Left lung (tissue), 10 donors: ENCODE results near the gene CCDC159. TPM values are rescaled to one million over a fixed set of nuclear protein-coding genes. Genes with fewer than 3 reads are reported as not detected.
"Not testable (repeated sequence)": the region's sequence is repeated elsewhere in the genome, so short reads cannot be mapped to it uniquely, and the experiment has no call there.

Experiments used
- ATAC-seq: fragments of 200-7000 bp; cut with Tn5 transposase; one replicate; pipeline ENCODE4 v1.9.1; 2020; ENCODE audit warnings: moderate library complexity
- DNase-seq, 4 donors: peaks; one replicate each; pipeline ENCODE4 v3.0.0-alpha.2; 2013 to 2020
- H3K27ac ChIP-seq, 2 donors: fragments of 200-600 bp; sonication (generic) in 1 of 2; one replicate each; pipeline versions ENCODE4 v1.5.0 to v1.8.0; 2020 to 2021
- H3K27me3 ChIP-seq, 2 donors: fragments of 200-600 bp; sonication (generic) in 1 of 2; one replicate each; pipeline versions ENCODE4 v1.5.0 to v1.8.0; 2020 to 2021
- H3K36me3 ChIP-seq, 2 donors: fragments of 200-600 bp; sonication (generic) in 1 of 2; one replicate each; pipeline versions ENCODE4 v1.5.0 to v1.8.0; 2020 to 2021
- H3K4me1 ChIP-seq, 2 donors: fragments of 200-600 bp; one replicate each; pipeline ENCODE4 v1.8.0; 2021
- H3K4me3 ChIP-seq, 2 donors: fragments of 200-600 bp; sonication (generic) in 1 of 2; one replicate each; pipeline versions ENCODE4 v1.5.0 to v1.8.0; 2020 to 2021; ENCODE audit warnings: mild to moderate bottlenecking in 1 of 2
- H3K9me3 ChIP-seq, 2 donors: fragments of 200-600 bp; sonication (generic) in 1 of 2; one replicate each; pipeline versions ENCODE4 v1.5.0 to v1.8.0; 2020 to 2021
- intact Hi-C, 2 donors: fragments of 100-400 bp; cut with DNase I; formaldehyde crosslinking; loops; one replicate each; pipeline versions ENCODE4 v1.11.2 to v1.14.2; 2022
- polyA plus RNA-seq, 6 donors: library from polyadenylated mRNA; unstranded; fragments of 120-200 nt; gene quantifications; one replicate each; pipeline ENCODE4 v1.2.1, GENCODE V29; 2013; ENCODE audit not compliant: insufficient read length in 6 of 6
- total RNA-seq, 2 donors: library from RNA; stranded (reverse); fragmentation: NEBNext Ultra II Directional; extraction: Animal tissue kit (Norgen Biotek cat#: 25700); gene quantifications; one replicate each; pipeline ENCODE4 v1.2.1, GENCODE V29; 2021
- TF ChIP-seq, protein P1 (sequence below), 2 donors: fragments of 200-600 bp; sonication (generic) in 1 of 2; IDR thresholded peaks; one replicate each; pipeline versions ENCODE4 v1.5.0 to v1.8.0; 2021; ENCODE audit warnings: antibody characterized with exemption in 2 of 2
- donor health status: DM: no; HTN: yes; CAD: no.
- donor health status: DM: no; HTN: no; CAD: no.

CCDC159 gene
- total and polyA plus RNA-seq, 8 donors, result 29.9 to 56.4 (median 44.7) TPM

DNA sequence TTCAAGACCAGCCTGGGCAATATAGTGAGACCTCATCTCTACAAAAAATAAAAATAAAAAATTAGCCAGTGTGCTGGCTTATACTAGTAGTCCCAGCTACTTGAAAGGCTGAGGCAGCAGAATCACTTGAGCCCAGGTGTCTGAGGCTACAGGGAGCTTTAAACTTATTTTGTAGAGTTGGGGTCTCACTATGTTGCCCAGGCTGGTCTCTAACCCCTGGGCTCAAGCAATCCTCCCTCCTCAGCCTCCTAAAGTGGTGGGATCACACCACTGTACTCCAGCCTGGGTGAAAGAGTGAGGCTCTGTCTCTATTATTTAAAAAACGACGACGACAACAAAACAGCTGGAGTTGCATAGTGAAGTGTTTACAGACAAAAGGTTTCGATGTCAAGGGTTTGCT, 14.8 kb upstream of the CCDC159 start:
- intact Hi-C loops, result no loop called here
- H3K36me3 ChIP-seq, result peaks cover 0 to 100% of the 10 kb centered on the region in 2 donors
- H3K27ac ChIP-seq, result no peak overlapping the region
- no peak overlapping the region for H3K4me3 ChIP-seq
- TF ChIP-seq, protein P1, sequence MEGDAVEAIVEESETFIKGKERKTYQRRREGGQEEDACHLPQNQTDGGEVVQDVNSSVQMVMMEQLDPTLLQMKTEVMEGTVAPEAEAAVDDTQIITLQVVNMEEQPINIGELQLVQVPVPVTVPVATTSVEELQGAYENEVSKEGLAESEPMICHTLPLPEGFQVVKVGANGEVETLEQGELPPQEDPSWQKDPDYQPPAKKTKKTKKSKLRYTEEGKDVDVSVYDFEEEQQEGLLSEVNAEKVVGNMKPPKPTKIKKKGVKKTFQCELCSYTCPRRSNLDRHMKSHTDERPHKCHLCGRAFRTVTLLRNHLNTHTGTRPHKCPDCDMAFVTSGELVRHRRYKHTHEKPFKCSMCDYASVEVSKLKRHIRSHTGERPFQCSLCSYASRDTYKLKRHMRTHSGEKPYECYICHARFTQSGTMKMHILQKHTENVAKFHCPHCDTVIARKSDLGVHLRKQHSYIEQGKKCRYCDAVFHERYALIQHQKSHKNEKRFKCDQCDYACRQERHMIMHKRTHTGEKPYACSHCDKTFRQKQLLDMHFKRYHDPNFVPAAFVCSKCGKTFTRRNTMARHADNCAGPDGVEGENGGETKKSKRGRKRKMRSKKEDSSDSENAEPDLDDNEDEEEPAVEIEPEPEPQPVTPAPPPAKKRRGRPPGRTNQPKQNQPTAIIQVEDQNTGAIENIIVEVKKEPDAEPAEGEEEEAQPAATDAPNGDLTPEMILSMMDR (IDR thresholded peaks at IDR 0.05), result no peak
- DNase-seq, result no peak
- H3K9me3 ChIP-seq, result no peaks in the 10 kb centered on the region
- no peaks in the 10 kb centered on the region for H3K27me3 ChIP-seq
- no peak for ATAC-seq
- H3K4me1 ChIP-seq, result peaks cover 0 to 2% of the 10 kb centered on the region in 2 donors

DNA sequence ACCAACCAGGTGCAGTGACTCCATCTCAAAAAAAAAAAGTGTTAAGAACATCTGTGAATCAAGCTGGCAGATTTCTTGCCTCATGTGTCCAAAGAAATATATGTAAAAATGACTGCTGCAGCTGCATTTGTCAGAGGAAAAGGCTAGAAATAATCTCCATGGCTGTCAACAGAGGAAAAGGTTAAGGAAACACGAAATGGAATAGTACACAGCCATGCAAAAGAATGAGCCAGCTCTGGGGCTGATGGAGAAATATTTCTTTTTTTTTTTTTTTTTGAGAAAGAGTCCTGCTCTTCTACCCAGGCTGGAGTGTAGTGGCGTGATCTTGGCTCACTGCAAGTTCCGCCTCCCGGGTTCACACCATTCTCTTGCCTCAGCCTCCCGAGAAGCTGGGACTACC, 13.5 kb upstream of the CCDC159 start:
- ATAC-seq (no peak), DNase-seq (no peak)
- peaks cover 0 to 16% of the 10 kb centered on the region in 2 donors for H3K4me1 ChIP-seq
- H3K36me3 ChIP-seq, result peaks cover 0 to 95% of the 10 kb centered on the region in 2 donors
- no peaks in the 10 kb centered on the region for H3K9me3 ChIP-seq
- intact Hi-C loops, result no loop called here
- no peak overlapping the region for H3K27ac ChIP-seq
- no peaks in the 10 kb centered on the region for H3K27me3 ChIP-seq
- TF ChIP-seq, protein P1 (IDR thresholded peaks at IDR 0.05), result no peak
- H3K4me3 ChIP-seq, result no peak overlapping the region

DNA sequence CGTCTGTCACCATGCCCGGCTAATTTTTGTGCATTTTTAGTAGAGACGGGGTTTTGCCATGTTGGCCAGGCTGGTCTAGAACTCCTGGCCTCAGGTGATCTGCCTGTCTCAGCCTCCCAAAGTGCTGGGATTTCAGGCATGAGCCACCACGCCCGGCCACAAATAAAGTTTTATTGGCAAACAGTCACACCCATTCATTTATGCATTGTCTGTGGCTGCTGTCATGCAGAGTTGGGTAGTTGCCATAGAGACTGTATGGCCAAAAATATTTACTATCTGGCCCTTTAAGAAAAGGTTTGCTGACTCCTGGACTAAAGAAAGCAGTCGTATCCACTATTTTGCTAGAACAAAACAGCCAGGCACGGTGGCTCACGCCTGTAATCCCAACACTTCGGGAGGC, 12.5 kb upstream of the CCDC159 start:
- peaks cover 0 to 85% of the 10 kb centered on the region in 2 donors for H3K36me3 ChIP-seq
- H3K27me3 ChIP-seq, H3K4me3 ChIP-seq, ATAC-seq, intact Hi-C loops, H3K27ac ChIP-seq, H3K9me3 ChIP-seq: not testable (repeated sequence)
- peaks cover 0 to 26% of the 10 kb centered on the region in 2 donors for H3K4me1 ChIP-seq
- DNase-seq, result peak in 1 of 4 donors; percentile 9

DNA sequence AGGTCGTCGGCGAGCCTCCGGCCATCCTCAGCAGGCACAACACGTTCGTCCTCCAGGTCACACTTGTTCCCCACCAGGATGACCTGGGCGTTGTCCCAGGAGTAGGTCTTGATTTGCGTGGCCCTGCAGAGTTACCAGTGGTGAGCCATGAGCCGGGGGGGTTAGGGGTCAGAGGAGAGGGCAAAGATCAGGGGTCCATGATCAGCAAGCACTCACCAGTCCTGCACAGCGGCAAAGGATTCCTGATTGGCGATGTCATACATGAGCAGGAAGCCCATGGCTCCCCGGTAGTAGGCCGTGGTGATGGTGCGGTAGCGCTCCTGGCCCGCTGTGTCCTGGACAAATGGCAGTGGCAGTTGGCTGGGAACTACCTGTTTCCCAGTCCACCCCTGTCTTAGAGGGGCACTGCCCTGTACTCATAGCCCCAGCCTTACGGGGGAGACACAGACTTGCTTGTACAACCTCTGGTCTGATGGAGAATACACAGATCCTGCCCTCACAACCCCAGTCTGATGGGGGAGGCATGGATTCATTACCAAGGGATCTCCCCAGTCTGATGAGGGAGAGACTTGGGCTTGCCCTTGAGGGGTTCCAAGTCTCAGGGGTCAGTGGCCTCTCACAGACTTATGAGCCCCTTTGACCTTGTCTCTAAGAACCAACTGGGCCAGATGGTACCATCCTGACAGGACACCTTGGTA, 10.7 kb upstream of the CCDC159 start:
- Histone ChIP-seq H3K4me3 (no peak overlapping the region), H3K9me3 (no peaks in the 10 kb centered on the region), H3K27ac (no peak overlapping the region), H3K27me3 (no peaks in the 10 kb centered on the region), H3K4me1 (peaks cover 6 to 34% of the 10 kb centered on the region in 2 donors), H3K36me3 (peaks cover 0 to 68% of the 10 kb centered on the region in 2 donors)
- ATAC-seq, result no peak
- intact Hi-C loops, result no loop called here
- no peak for DNase-seq
- TF ChIP-seq, protein P1 (IDR thresholded peaks at IDR 0.05), result no peak

DNA sequence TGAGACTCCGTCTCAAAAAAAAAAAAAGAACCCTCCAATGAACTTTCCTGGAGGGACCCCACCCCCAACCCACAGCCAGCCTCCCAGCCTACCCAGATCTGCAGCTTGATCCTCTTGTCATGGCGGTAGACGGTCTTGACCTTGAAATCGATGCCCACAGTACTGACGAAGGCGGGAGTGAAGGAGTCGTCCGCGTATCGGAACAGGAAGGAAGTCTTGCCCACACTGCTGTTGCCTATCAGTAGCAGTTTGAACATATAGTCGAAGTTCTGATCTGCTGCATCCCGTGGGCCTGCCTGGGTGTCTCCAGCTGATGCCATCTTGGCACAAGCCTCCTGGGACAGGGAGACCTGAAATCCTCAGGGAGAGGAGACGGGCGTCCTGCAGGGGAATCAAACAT, 9.2 kb upstream of the CCDC159 start:
- Histone ChIP-seq H3K4me3 (peak overlapping the region in 1 of 2 donors; percentile 80), H3K27me3 (no peaks in the 10 kb centered on the region), H3K9me3 (no peaks in the 10 kb centered on the region), H3K27ac (peak overlapping the region in 1 of 2 donors; percentile 80), H3K4me1 (peaks cover 6 to 34% of the 10 kb centered on the region in 2 donors), H3K36me3 (peaks cover 0 to 53% of the 10 kb centered on the region in 2 donors)
- intact Hi-C loops, result no loop called here
- DNase-seq, result no peak
- TF ChIP-seq, protein P1 (IDR thresholded peaks at IDR 0.05), result no peak
- ATAC-seq, result no peak
